HL-60 (cell line): ENCODE data around the gene DSCAML1.

Experiments
- DNase-seq, 2 experiments: peaks; one replicate each; pipeline ENCODE4 v3.0.0-alpha.2; 2010 to 2020; ENCODE audit warnings: low read depth in 1 of 2, low spot score in 1 of 2
- H3K27ac ChIP-seq: fragments of 250-450 bp; sonication (Bioruptor Pico); replicated peaks from 2 replicates; pipeline ENCODE4 v1.5.1; 2020; ENCODE audit warnings: mild to moderate bottlenecking, moderate library complexity
- H3K27me3 ChIP-seq: fragments of 250-450 bp; sonication (Bioruptor Pico); 2 replicates; pipeline ENCODE4 v1.5.1; 2021; ENCODE audit warnings: mild to moderate bottlenecking, moderate library complexity; ENCODE audit not compliant: insufficient read depth, poor library complexity, severe bottlenecking
- H3K4me3 ChIP-seq: replicated peaks from 2 replicates; pipeline ENCODE4 v1.5.1; 2011; ENCODE audit warnings: mild to moderate bottlenecking, control low read depth, low read length; ENCODE audit not compliant: insufficient read depth
- GABPA ChIP-seq: IDR thresholded peaks from 2 replicates; pipeline ENCODE4 v1.6.1; 2012; ENCODE audit warnings: low read depth
- POLR2AphosphoS5 ChIP-seq: IDR thresholded peaks from 2 replicates; pipeline ENCODE4 v1.6.1; 2012; ENCODE audit warnings: low read depth
- SPI1 ChIP-seq: IDR thresholded peaks from 2 replicates; pipeline ENCODE4 v1.6.1; 2012; ENCODE audit warnings: low read depth, mild to moderate bottlenecking, borderline replicate concordance
- TF ChIP-seq, protein P1 (sequence below): IDR thresholded peaks from one replicate; pipeline ENCODE4 v1.5.1; 2011; ENCODE audit warnings: low read length, control low read depth, inconsistent platforms; ENCODE audit not compliant: insufficient read depth
- TF ChIP-seq, protein P2 (sequence below): IDR thresholded peaks from 2 replicates; pipeline ENCODE4 v1.6.1; 2012; ENCODE audit warnings: low read depth; ENCODE audit not compliant: insufficient replicate concordance

DSCAML1 gene

DNA sequence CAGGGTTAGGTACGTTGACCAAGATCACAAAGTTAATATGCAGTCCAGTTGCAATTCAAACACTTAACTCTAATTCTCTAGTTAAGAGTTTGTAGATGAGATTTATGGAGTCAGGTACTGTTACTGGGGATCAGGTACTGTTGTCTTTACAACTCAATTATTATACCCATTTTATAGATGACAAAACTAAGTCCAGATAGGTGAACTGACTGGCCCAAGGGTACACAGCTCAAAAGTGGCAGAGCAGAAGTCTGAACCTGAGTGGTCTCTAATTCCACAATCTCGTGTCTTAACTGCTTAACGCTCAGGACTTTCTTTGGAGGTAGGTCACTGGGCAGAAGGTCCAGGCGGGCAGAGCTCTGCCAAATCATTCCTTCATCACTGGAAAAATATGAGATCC lies 77.5 kb downstream of the DSCAML1 start:
- H3K27me3 ChIP-seq: peaks cover 3% of the 10 kb centered on the region
- no peak overlapping the region for H3K4me3 ChIP-seq
- H3K27ac ChIP-seq: no peak overlapping the region
- DNase-seq: no peak
- no peak for TF ChIP-seq GABPA
- TF ChIP-seq, protein P1, sequence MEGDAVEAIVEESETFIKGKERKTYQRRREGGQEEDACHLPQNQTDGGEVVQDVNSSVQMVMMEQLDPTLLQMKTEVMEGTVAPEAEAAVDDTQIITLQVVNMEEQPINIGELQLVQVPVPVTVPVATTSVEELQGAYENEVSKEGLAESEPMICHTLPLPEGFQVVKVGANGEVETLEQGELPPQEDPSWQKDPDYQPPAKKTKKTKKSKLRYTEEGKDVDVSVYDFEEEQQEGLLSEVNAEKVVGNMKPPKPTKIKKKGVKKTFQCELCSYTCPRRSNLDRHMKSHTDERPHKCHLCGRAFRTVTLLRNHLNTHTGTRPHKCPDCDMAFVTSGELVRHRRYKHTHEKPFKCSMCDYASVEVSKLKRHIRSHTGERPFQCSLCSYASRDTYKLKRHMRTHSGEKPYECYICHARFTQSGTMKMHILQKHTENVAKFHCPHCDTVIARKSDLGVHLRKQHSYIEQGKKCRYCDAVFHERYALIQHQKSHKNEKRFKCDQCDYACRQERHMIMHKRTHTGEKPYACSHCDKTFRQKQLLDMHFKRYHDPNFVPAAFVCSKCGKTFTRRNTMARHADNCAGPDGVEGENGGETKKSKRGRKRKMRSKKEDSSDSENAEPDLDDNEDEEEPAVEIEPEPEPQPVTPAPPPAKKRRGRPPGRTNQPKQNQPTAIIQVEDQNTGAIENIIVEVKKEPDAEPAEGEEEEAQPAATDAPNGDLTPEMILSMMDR: no peak
- no peak for TF ChIP-seq POLR2AphosphoS5
- no peak for TF ChIP-seq SPI1
- TF ChIP-seq, protein P2, sequence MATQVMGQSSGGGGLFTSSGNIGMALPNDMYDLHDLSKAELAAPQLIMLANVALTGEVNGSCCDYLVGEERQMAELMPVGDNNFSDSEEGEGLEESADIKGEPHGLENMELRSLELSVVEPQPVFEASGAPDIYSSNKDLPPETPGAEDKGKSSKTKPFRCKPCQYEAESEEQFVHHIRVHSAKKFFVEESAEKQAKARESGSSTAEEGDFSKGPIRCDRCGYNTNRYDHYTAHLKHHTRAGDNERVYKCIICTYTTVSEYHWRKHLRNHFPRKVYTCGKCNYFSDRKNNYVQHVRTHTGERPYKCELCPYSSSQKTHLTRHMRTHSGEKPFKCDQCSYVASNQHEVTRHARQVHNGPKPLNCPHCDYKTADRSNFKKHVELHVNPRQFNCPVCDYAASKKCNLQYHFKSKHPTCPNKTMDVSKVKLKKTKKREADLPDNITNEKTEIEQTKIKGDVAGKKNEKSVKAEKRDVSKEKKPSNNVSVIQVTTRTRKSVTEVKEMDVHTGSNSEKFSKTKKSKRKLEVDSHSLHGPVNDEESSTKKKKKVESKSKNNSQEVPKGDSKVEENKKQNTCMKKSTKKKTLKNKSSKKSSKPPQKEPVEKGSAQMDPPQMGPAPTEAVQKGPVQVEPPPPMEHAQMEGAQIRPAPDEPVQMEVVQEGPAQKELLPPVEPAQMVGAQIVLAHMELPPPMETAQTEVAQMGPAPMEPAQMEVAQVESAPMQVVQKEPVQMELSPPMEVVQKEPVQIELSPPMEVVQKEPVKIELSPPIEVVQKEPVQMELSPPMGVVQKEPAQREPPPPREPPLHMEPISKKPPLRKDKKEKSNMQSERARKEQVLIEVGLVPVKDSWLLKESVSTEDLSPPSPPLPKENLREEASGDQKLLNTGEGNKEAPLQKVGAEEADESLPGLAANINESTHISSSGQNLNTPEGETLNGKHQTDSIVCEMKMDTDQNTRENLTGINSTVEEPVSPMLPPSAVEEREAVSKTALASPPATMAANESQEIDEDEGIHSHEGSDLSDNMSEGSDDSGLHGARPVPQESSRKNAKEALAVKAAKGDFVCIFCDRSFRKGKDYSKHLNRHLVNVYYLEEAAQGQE: no peak

- H3K4me3 ChIP-seq: no peak overlapping the region
- no peaks in the 10 kb centered on the region for H3K27me3 ChIP-seq
- H3K27ac ChIP-seq: no peak overlapping the region
- DNase-seq: no peak
- TF ChIP-seq, protein P2: no peak
- TF ChIP-seq, protein P1: no peak
- no peak for TF ChIP-seq SPI1
- TF ChIP-seq GABPA: no peak
- no peak for TF ChIP-seq POLR2AphosphoS5
These were observed 79.3 kb downstream of the DSCAML1 start for GRCh38 chr11:117717485-117718314.

DNA sequence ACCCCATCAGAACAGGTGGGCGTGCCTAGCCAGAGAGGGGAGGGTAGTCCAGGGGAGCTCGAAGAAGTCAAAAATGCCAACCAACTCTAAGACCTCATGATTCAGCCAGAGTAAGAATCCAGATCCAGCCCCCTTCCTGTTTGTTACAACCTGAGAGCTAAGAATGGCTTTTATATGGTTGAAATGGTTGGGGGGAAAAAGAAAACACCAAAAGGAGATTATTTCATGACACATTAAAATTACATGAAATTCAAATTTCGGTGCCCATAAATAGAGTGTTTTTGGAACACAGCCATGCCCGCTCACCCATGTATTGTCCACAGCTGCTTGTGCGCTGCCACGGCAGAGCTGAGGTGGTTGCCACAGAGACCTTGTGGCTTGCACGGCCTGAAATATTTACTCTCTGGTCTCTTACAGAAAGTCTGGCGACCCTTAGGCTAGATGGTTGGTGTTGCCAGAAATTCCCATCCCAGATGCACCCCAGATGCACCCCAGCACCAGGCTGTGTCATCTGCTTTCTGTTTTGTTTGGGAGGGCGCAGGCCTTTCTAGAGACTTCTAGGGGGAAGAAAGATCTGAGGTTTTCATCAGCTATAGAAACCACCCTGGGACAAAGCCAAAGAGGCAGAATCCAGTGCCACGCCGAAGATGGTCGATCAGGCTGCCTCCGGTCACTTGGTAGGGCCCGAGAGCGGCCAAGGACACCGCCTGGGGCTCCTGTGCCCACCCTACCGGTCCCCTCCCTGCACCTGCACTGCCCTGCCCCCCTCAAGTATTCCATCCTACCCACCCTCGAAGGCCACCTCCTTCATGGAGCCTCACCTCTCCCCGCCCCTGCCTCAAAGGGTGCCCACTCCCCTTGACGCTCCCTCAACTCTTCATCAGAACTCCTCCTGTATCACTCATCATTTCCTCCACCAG lies 80.2 kb downstream of the DSCAML1 start:
- no peak overlapping the region for H3K27ac ChIP-seq
- no peak overlapping the region for H3K4me3 ChIP-seq
- DNase-seq: no peak
- TF ChIP-seq, protein P1: no peak
- TF ChIP-seq, protein P2: no peak
- TF ChIP-seq GABPA (no peak), POLR2AphosphoS5 (no peak), SPI1 (no peak)
- H3K27me3 ChIP-seq: no peaks in the 10 kb centered on the region
